ENCODE data around the gene RING1.
"Not testable (repeated sequence)": the region's sequence is repeated elsewhere in the genome, so short reads cannot be mapped to it uniquely, and the experiment has no call there.

Gene RING1

GRCh38 chr6:33215271-33216116 is 7.2 kb downstream of the RING1 start:
- CTCF ChIA-PET = no interaction called here
- no peak for TF ChIP-seq CTCF (IDR thresholded peaks at IDR 0.05; ENCODE audit: control extremely low read depth, extremely low read depth, low read depth, missing control alignments)
- POLR2A ChIA-PET = no interaction called here
- DNase-seq (ENCODE audit: extremely low spot score) = no peak

GRCh38 chr6:33216117-33216649 is 7.9 kb downstream of the RING1 start:
- peak; percentile 1 for DNase-seq (ENCODE audit: extremely low spot score)
- no peak for TF ChIP-seq CTCF (IDR thresholded peaks at IDR 0.05; ENCODE audit: control extremely low read depth, extremely low read depth, low read depth, missing control alignments)
- CTCF ChIA-PET = no interaction called here

GRCh38 chr6:33217246-33217645 is 8.9 kb downstream of the RING1 start:
- DNase-seq (ENCODE audit: extremely low spot score) = no peak
- ChIA-PET POLR2A (no interaction called here), CTCF (no interaction called here)
- TF ChIP-seq CTCF (IDR thresholded peaks at IDR 0.05; ENCODE audit: control extremely low read depth, extremely low read depth, low read depth, missing control alignments) = no peak

More at GRCh38 chr6:33216117-33216649, 7.9 kb downstream of the RING1 start:
- POLR2A ChIA-PET = no interaction called here

- no peak for DNase-seq (ENCODE audit: extremely low spot score)
- ChIA-PET CTCF (no interaction called here), POLR2A (no interaction called here)
- TF ChIP-seq CTCF (IDR thresholded peaks at IDR 0.05; ENCODE audit: control extremely low read depth, extremely low read depth, low read depth, missing control alignments) = no peak
Observed at GRCh38 chr6:33217681-33218080, 9.4 kb downstream of the RING1 start.

- POLR2A ChIA-PET; DNase-seq (ENCODE audit: extremely low spot score): not testable (repeated sequence)
- CTCF ChIA-PET = interaction anchor here (1.1 to 5.9 kb wide), 2 partner anchors 21 to 78 kb away, joined by 3 to 33 read pairs; no protein-coding TSS in a partner anchor
Observed at GRCh38 chr6:33226503-33227120, 18.3 kb downstream of the RING1 start.

- ChIA-PET POLR2A (no interaction called here), CTCF (interaction anchor here (8.5 kb wide), 1 partner anchor 13 kb away, joined by 82 read pairs; no protein-coding TSS in a partner anchor)
- no peak for TF ChIP-seq CTCF (IDR thresholded peaks at IDR 0.05; ENCODE audit: control extremely low read depth, extremely low read depth, low read depth, missing control alignments)
- DNase-seq (ENCODE audit: extremely low spot score) = no peak
Observed at GRCh38 chr6:33235221-33235634, 26.9 kb downstream of the RING1 start.

GRCh38 chr6:33236328-33236727 is 28.0 kb downstream of the RING1 start:
- no peak for DNase-seq (ENCODE audit: extremely low spot score)
- CTCF ChIA-PET = interaction anchor here (0.9 to 8.5 kb wide), 3 partner anchors 8 to 77 kb away, joined by 3 to 82 read pairs (median 3); no protein-coding TSS in a partner anchor
- no peak for TF ChIP-seq CTCF (IDR thresholded peaks at IDR 0.05; ENCODE audit: control extremely low read depth, extremely low read depth, low read depth, missing control alignments)
- POLR2A ChIA-PET = interaction anchor here (0.6 kb wide), 1 partner anchor 83 kb away, joined by 4 read pairs; no protein-coding TSS in a partner anchor

All from GM10248 (cell line).